HG03354 (cell line): ENCODE measurements around the gene FBXW11.
A peak's percentile ranks its signal among the peaks of the same experiment; 100 is the strongest.

Experiments
- ATAC-seq: cut with Tn5 transposase; IDR thresholded peaks from one replicate; pipeline ENCODE4 v1.9.1; 2021; ENCODE audit warnings: mild to moderate bottlenecking; ENCODE audit not compliant: unreplicated experiment, poor library complexity, severe bottlenecking

FBXW11 gene

GRCh38 chr5:171961117-171961516 lies 45.3 kb downstream of the FBXW11 start:
- peak; percentile 76 for ATAC-seq

GRCh38 chr5:171957591-171958251 lies 48.7 kb downstream of the FBXW11 start:
- ATAC-seq: peak; percentile 42

- no peak for ATAC-seq
Observed at GRCh38 chr5:171956887-171957495, 49.4 kb downstream of the FBXW11 start.

DNA sequence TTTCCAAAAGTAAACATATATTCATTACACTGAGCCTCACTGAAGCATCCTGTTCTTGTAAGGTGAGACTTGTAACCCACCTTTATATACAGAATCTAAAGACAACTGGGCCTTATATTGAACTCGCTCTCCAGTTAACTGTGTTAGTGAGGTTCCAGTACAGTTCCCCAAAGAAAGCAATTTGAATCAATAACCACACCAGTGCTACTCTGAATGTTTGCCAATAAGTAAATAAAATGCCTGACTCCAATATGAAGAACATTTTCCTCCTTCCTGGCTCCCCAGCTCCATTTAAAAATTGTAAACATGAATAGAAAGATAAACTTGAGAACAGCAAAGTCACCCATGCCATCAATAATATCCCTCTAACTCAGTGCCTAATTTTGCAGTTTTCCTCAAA lies 50.1 kb downstream of the FBXW11 start:
- no peak for ATAC-seq

DNA sequence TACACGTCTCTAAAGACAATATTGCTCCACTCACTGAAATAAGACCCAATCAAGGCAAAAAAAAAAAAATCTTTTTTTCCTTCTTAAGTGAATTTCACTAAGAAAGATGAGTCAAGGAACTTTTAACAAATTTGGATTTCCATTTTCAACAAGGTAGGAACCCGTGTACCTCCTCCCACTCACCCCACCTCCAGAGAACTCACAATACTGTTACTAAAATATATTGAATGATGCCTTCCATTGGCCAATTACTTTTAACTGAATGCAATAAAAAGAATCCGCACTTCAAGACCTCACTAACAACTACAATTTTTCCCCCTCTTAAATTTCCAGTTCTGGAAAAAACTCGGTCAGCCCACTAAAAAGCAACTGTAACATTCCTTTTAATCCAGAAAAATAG lies 50.7 kb downstream of the FBXW11 start:
- ATAC-seq: no peak

- no peak for ATAC-seq
Observed at GRCh38 chr5:171954721-171955120, 51.7 kb downstream of the FBXW11 start.

DNA sequence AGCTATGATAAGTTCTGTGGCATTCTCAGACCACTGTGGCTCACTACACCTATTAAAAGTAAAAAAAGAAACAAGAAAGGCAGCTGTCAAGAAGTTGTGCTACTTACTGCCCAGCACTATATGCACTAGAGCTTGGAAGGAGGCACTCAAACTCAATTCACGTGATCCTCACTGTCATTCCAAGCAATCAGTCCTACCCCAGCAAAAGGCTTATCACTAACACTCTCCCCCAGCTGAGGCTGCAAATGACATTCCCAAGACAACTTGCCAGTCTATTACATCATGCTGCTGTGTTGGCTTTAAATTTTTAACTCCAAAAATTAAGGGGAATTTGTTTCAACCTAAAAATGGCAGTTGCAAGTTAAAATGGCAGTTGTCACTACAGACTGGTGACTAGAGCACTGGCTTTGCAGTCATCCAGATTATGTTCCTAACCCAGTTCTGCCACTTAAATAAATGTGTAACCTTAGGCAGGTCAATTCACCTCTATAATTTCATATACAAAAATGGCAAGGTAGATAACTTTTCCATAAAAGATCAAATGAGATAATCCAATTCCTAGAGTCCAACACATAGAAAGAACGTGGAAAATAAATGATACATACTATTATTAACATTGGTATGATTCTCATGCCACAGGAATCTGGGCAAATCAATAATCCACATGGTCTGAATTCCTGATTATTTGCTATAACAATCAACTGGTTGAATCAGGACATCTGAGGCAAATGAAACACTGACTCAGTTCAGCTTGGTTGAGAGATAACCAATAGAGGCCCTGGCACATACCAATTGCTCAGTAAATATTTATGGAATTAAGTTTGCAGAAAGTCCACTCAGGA lies 52.4 kb downstream of the FBXW11 start:
- ATAC-seq: no peak

- ATAC-seq: no peak
Observed at GRCh38 chr5:171952021-171952420, 54.4 kb downstream of the FBXW11 start.

DNA sequence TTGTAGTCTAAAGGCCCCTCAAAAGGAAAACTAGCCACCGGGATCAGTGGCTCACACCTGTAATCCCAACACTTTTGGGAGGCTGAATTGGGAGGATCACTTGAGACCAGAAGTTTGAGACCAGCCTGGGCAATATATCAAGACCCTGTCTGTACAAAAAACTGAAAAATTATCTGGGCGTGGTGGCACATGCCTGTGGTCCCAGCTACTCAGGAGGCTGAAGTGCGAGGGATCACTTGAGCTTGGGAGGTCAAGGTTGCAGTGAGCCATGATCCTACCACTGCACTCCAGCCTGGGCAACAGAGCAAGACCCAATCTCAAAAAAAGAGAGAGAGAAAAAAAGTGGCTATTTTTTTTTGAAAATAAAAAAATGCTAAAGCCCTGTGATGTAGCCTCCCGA lies 55.2 kb downstream of the FBXW11 start:
- ATAC-seq: no peak

DNA sequence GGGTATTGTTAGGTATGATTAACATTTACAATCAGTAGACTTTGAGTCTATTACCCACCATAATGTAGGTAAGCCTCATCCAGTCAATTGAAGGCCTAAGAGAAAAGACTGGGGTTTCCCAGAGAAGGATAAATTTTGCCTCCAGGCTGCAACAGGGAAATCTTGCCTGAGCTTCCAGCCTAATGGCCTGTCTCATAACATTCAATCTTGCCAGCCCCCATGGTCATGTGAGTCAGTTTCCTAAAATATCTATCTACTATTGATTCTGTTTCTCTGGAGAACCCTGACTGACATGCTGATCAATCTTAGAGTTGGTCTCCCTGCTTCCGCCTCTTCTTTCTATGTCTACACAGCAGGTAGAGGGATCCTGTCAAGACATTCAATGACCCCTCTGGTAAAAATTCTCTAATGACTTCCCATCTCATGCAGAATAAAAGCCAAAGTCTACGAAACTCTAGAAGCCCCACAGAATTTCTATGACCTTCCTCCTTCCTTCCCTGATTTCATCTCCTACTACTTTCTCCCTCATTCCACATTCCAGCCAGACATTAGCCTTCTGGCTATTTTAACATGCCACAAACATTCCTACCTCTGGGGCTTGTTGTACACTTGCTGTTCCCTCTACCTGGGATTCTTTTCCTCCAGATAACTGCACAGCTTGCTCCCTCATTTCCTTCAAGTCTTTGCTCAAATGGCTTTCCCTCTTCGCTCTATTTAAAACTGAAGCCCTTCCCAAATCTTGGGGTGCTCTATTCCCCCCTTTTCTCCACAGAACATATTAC lies 60.2 kb downstream of the FBXW11 start:
- ATAC-seq: no peak

GRCh38 chr5:171945476-171945875 lies 61.0 kb downstream of the FBXW11 start:
- ATAC-seq: no peak

DNA sequence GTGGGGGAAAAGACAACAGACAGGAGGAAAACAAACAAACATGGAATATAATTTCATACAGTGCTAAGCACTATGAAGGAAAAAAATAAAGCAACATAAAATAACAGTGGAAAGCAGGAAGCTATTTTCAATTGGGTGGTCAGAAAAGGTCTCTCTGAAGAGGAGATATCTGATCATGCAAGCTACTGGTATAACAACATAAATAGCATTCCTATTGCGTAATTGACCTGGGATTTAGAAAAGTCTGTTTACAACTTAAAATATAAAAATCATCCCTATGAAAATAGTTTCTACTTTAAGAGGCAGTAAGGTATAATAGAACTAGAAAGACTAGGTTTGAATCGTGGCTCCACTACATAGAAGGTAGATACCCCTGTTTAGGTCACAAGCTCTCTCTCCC lies 61.4 kb downstream of the FBXW11 start:
- no peak for ATAC-seq

DNA sequence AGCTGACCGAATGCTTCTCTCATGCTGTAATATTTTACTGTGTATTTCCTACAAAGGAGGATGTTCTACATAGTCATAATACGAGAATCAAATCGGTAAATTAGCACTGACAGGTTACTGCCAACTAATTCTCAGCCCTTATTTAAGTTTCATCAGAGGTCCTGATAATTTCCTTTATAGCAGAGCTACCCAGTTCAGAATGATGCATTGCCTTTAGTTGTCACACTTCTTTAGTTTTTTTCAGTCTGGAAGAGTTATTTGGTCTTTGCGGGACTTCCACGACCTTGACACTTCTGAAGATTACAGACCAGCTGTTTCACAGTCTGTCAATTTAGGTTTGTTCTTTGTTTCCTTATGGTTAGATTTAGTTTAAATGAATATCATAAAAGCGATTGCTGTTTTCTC lies 64.3 kb downstream of the FBXW11 start:
- ATAC-seq: peak; percentile 64

GRCh38 chr5:171941675-171942074 lies 64.8 kb downstream of the FBXW11 start:
- ATAC-seq: peak; percentile 39

- ATAC-seq: peak; percentile 65
Observed at GRCh38 chr5:171941275-171941674, 65.2 kb downstream of the FBXW11 start.

DNA sequence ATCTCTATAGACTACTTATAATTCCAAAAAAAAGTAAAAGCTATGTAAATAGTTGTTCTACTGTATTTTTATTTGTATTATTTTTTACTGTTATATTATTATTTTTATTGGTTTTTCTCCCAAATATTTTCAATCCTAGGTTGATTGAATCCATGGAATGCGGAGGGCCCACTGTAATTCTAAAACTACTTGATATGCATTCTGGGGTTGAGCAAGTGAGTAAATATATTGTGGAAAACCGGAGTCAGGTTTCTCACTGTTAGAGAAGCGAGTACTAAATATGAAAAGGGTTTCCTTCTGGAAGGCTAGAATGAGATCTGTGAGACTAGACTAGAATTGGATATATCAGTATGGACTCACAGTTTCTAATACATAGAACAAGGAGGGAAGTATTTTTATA lies 66.5 kb downstream of the FBXW11 start:
- ATAC-seq: no peak

DNA sequence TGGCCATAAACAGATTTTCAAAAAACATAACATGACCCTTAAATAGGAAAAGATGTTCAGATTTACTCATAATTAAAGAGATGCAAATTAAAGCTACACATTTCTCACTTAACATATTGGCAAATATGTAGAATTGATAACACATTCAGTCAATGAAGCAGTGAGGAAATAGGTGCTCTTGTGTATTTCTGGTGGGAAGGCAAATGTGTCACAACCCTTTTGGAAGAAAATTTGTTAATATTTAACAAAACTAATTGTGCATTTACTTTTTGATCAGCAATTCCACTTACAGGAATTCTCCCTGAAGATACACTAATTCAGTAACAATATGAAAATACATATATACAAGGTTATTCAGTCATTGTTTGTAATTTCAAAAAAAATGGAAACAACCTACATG lies 68.1 kb downstream of the FBXW11 start:
- no peak for ATAC-seq

- no peak for ATAC-seq
Observed at GRCh38 chr5:171937351-171937750, 69.1 kb downstream of the FBXW11 start.

GRCh38 chr5:171934586-171934985 lies 71.9 kb downstream of the FBXW11 start:
- no peak for ATAC-seq

DNA sequence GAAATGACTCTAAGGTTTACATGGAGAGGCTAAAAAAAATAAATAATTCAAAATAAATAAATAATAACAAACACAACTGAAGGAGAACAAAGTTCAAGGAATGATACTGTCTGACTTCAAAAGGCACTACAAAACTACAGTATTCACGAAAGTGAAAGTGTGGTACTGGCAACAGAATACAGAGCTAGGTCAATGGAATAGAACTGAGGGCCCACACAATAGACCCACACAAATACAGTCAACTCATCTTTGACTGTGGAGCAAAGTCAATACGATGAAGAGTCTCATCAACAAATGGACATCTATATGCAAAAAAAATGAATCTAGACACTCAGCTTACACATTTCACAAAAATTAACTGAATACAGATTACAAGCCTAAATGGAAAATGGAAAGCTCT lies 75.3 kb downstream of the FBXW11 start:
- ATAC-seq: no peak
